ENCODE measurements around the gene GABRA6.

DNA sequence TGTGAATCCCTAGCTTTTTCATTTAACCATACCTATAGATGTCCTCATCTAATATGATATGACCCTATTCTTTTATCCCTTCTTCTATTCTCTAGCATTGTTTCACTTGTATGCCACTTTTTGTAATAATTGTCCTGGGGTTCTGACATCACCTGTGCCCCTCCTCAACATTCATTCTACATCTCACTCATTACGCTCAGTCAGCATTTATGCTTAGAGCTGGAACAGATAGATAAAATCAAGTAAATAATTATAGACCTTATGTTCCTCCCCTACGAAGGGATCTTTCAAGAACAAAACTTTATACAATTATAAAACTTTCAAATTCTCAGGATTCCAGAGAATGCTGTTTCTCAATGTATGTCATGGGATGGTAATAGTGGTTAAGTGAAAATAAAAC lies 18.0 kb downstream of the GABRA6 start:
- no peak for TF ChIP-seq ZNF565 (CRISPR knock-in tag; conservative IDR thresholded peaks at IDR 0.05; ENCODE audit: low read depth)
- TF ChIP-seq, protein P1, sequence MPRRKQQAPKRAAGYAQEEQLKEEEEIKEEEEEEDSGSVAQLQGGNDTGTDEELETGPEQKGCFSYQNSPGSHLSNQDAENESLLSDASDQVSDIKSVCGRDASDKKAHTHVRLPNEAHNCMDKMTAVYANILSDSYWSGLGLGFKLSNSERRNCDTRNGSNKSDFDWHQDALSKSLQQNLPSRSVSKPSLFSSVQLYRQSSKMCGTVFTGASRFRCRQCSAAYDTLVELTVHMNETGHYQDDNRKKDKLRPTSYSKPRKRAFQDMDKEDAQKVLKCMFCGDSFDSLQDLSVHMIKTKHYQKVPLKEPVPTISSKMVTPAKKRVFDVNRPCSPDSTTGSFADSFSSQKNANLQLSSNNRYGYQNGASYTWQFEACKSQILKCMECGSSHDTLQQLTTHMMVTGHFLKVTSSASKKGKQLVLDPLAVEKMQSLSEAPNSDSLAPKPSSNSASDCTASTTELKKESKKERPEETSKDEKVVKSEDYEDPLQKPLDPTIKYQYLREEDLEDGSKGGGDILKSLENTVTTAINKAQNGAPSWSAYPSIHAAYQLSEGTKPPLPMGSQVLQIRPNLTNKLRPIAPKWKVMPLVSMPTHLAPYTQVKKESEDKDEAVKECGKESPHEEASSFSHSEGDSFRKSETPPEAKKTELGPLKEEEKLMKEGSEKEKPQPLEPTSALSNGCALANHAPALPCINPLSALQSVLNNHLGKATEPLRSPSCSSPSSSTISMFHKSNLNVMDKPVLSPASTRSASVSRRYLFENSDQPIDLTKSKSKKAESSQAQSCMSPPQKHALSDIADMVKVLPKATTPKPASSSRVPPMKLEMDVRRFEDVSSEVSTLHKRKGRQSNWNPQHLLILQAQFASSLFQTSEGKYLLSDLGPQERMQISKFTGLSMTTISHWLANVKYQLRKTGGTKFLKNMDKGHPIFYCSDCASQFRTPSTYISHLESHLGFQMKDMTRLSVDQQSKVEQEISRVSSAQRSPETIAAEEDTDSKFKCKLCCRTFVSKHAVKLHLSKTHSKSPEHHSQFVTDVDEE (CRISPR knock-in tag; IDR thresholded peaks at IDR 0.05): no peak
- TF ChIP-seq ZC3H10 (CRISPR knock-in tag; IDR thresholded peaks at IDR 0.05): no peak

Measured in SK-N-SH treated with all-trans-retinoic acid at 6 μM for 48 hours (cell line).